ENCODE data around the gene THSD4. TPM values are rescaled to one million over a fixed set of nuclear protein-coding genes. Genes with fewer than 3 reads are reported as not detected.

Gene THSD4
- polyA plus RNA-seq, 1 donor from 2014 or later, result 0.46 TPM

- Histone ChIP-seq H3K9ac (ENCODE audit: low read length) (no peak overlapping the region), H3K4me2 (ENCODE audit: low read length) (no peak overlapping the region), H3K27me3 (ENCODE audit: insufficient read depth, low read depth, low read length) (no peaks in the 10 kb centered on the region), H3K27ac (ENCODE audit: low read length) (no peak overlapping the region), H3K36me3 (ENCODE audit: insufficient read depth, low read length) (no peaks in the 10 kb centered on the region), H3F3A (ENCODE audit: insufficient read depth, low read length, poor library complexity, severe bottlenecking) (no peaks in the 10 kb centered on the region), H2AFZ (ENCODE audit: low read depth, low read length) (no peak overlapping the region), H4K20me1 (ENCODE audit: insufficient read depth) (no peaks in the 10 kb centered on the region), H3K79me2 (replicated peaks; ENCODE audit: insufficient read depth, low read length) (no peaks in the 10 kb centered on the region), H3K9me3 (ENCODE audit: low read length) (no peaks in the 10 kb centered on the region), H3K4me3 (ENCODE audit: low read length) (no peak overlapping the region), H3K9me2 (ENCODE audit: insufficient read depth, low read length) (no peaks in the 10 kb centered on the region)
- TF ChIP-seq EP300 (conservative IDR thresholded peaks at IDR 0.05; ENCODE audit: poor library complexity, severe bottlenecking) (no peak), RAD21 (conservative IDR thresholded peaks at IDR 0.05) (no peak), REST (IDR thresholded peaks at IDR 0.05; ENCODE audit: borderline replicate concordance) (no peak), EZH2 (IDR thresholded peaks at IDR 0.05; ENCODE audit: borderline replicate concordance, insufficient read depth, low read length, poor library complexity, severe bottlenecking) (no peak), MXI1 (conservative IDR thresholded peaks at IDR 0.05; ENCODE audit: poor library complexity, severe bottlenecking) (no peak), SMC3 (conservative IDR thresholded peaks at IDR 0.05; ENCODE audit: poor library complexity) (no peak), TAF1 (IDR thresholded peaks at IDR 0.05; ENCODE audit: low read depth) (no peak), POLR2AphosphoS5 (IDR thresholded peaks at IDR 0.05) (no peak), CTCF (IDR thresholded peaks at IDR 0.05; ENCODE audit: poor library complexity, severe bottlenecking) (no peak)
Measured at GRCh38 chr15:71139241-71139640, 24.0 kb downstream of the THSD4 start.

DNA sequence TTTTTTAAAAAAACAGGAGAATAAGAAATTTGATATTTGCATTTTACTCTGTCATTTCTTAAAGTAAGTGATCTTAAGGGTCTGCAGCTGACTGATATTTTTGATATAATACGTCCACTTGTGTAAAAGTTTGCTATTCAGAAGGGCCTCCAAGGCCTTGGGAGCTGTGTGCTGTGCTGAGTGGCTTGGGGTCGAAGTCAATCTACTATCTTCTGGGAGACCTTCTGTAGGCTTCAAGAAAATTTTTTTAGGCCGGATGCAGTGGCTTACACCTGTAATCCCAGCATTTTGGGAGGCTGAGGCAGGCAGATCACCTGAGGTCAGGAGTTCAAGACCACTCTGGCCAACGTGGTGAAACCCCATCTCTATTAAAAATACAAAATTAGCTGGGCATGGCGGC is 26.3 kb downstream of the THSD4 start:
- no peaks in the 10 kb centered on the region for H3K79me2 ChIP-seq (replicated peaks; ENCODE audit: insufficient read depth, low read length)
- H2AFZ ChIP-seq (ENCODE audit: low read depth, low read length), result no peak overlapping the region
- H3K27ac ChIP-seq (ENCODE audit: low read length), result no peak overlapping the region
- no peak overlapping the region for H3K9ac ChIP-seq (ENCODE audit: low read length)
- H3K4me3 ChIP-seq (ENCODE audit: low read length), result no peak overlapping the region
- no peak overlapping the region for H3K4me2 ChIP-seq (ENCODE audit: low read length)
- TF ChIP-seq REST (IDR thresholded peaks at IDR 0.05; ENCODE audit: borderline replicate concordance) (no peak), EP300 (conservative IDR thresholded peaks at IDR 0.05; ENCODE audit: poor library complexity, severe bottlenecking) (no peak), MXI1 (conservative IDR thresholded peaks at IDR 0.05; ENCODE audit: poor library complexity, severe bottlenecking) (no peak), SMC3 (conservative IDR thresholded peaks at IDR 0.05; ENCODE audit: poor library complexity) (no peak), TAF1 (IDR thresholded peaks at IDR 0.05; ENCODE audit: low read depth) (no peak), RAD21 (conservative IDR thresholded peaks at IDR 0.05) (no peak), EZH2 (IDR thresholded peaks at IDR 0.05; ENCODE audit: borderline replicate concordance, insufficient read depth, low read length, poor library complexity, severe bottlenecking) (no peak), CTCF (IDR thresholded peaks at IDR 0.05; ENCODE audit: poor library complexity, severe bottlenecking) (no peak), POLR2AphosphoS5 (IDR thresholded peaks at IDR 0.05) (no peak)
- no peaks in the 10 kb centered on the region for H3K27me3 ChIP-seq (ENCODE audit: insufficient read depth, low read depth, low read length)
- H3F3A ChIP-seq (ENCODE audit: insufficient read depth, low read length, poor library complexity, severe bottlenecking), result no peaks in the 10 kb centered on the region
- H3K36me3 ChIP-seq (ENCODE audit: insufficient read depth, low read length), result no peaks in the 10 kb centered on the region
- no peaks in the 10 kb centered on the region for H3K9me2 ChIP-seq (ENCODE audit: insufficient read depth, low read length)
- H4K20me1 ChIP-seq (ENCODE audit: insufficient read depth), result no peaks in the 10 kb centered on the region
- no peaks in the 10 kb centered on the region for H3K9me3 ChIP-seq (ENCODE audit: low read length)

Measured in neural cell (in vitro differentiated cells).